Erythroblast (primary cell): ENCODE measurements around the gene MROH2A.

Experiments used
- DNase-seq, 2 experiments: peaks; one replicate each; lab custom pipeline; 2025; lab: John Stamatoyannopoulos, UW
- GATA1 ChIP-seq: IDR thresholded peaks from 2 replicates; pipeline ENCODE4 v1.6.1; 2011; ENCODE audit warnings: low read depth, mild to moderate bottlenecking, control low read depth, low read length, moderate library complexity
- POLR2A ChIP-seq: IDR thresholded peaks from 2 replicates; pipeline ENCODE4 v1.6.1; 2011; ENCODE audit warnings: mild to moderate bottlenecking, low read length

MROH2A gene

DNA sequence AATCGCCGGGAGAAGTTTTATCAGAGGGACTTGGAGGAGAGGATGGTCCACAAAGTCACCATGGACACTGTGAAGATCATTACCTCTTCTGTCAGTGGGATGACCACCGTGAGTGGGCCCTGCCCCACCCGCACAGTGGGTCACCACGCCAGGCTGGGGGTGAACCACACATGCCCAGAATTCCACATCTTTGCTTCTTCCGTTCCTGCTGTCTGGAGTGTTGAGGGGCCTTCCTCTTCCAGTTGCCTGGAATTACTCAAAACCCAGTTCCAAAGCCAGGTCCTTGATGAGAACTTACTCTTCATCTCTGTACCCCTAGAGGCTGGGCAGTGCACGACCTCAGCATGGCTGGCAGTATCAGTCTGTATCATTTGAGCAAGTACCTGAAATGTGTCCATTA lies 22.1 kb downstream of the MROH2A start:
- DNase-seq, result no peak
- TF ChIP-seq POLR2A (no peak), GATA1 (no peak)

DNA sequence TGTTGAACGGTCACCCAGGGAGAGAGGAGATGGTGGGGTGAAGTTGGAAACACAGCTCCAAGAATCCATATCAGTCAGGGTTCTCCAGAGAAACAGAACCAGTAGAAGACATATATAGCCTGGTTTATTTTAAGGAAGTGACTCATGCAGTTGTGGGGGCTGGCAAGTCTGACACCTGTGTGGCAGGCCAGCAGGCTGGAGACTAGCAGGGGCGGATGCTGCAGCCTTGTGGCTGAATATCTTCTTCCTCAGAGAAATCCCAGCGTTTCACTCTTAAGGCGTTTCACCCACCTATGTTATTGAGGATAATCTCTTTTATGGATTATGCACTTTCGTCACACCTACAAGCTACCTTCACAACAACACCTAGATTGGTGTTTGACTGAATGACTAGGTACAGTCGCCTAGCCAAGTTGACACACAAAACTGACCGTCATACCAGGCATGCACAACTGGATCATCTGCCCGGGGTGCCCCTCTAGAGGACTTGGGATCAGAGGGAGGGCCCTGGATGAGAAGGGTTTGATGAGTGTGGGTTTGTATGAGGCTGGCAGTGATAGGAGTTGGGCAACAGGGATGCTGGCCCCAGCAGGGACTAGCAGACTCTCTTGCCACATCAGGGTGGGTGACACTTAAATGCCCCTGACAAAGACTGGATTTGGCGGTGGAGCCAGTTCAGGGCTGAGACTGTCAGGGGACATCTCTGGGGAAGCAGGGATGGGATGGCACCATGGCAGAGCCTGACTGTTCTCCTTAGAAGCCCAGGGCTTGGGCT lies 23.4 kb downstream of the MROH2A start:
- TF ChIP-seq POLR2A, result no peak
- DNase-seq, result no peak

DNA sequence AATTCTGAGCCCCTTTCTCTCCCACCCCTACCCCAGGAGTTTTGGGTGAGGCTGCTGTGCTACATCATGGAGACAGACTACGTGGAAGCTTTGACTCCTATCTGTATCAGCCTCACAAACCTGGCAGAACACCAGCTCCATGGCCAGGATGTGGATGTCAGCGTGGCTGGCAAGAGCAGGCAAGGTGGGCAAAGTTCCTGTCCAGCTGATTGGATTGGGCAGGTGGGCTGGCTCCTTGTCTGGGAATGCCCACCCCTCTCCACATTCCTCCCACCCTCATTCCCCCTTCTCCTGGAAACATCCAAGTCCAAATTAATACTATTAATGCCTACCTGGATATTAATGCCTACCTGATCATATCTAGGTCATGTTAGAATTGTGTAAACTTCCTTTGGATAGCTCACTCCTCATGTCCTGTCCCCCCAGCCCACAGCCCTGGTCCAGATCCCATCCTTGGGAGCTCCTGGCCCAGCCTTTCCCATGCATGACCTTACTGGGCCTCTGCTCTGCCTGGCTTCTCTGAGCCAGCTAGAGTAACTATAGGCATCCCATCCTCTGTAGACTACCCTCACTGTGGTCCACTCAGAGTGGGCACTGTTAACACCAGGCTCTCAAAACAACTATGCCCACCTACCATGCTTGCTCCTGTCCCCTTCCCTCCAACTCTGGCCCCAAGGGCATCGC lies 24.1 kb downstream of the MROH2A start:
- no peak for DNase-seq
- TF ChIP-seq GATA1 (no peak), POLR2A (no peak)

DNA sequence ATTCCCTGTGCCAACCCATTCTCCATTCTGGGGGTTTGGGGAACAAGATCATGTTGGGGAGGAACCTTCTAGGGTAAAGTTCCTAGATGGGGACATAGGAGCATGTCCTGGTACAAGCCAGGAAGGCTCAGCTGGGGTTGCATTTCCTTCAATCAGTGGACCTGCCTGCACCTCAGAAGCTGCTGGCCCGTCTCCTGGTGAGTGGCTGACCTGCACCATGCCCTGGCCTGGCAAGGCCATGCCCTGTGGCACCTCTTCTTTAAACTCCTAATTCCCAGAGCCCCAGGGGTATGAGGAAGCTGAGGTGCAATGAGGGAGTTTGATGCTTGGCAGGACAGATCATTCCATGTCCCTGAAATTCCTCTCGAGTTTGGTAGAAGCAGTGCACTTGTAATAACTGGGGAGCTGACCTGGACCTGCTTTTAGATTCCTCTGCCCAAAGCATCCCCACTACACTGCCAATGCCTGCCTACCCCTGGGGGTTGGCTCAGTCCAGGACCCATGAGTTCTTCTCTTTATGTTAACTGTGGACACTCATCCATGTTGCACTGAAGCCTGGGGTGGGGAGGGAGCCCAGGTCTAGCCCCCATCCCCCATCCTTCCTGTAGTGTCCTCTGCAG lies 25.3 kb downstream of the MROH2A start:
- no peak for TF ChIP-seq GATA1
- no peak for DNase-seq

DNA sequence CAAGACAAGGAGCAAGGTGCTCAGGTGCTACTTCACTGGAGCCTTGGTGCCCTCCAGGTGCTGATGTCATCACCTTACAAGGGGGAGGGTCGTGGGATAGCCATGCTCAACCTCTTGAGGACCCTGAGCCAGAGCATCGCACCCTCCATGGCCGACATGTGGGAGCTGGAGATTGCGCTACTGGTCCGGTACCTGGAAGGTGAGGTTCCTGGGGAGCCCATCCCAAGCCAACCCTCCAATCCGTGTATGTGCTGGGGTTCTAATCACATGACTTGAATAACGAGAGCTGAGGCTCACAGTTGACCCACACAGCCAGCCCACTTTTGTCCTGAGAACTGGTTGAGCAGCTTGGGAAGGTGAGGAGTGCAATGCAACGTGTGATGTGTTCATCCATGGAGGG lies 25.9 kb downstream of the MROH2A start:
- TF ChIP-seq GATA1, result no peak
- no peak for TF ChIP-seq POLR2A
- DNase-seq, result no peak

DNA sequence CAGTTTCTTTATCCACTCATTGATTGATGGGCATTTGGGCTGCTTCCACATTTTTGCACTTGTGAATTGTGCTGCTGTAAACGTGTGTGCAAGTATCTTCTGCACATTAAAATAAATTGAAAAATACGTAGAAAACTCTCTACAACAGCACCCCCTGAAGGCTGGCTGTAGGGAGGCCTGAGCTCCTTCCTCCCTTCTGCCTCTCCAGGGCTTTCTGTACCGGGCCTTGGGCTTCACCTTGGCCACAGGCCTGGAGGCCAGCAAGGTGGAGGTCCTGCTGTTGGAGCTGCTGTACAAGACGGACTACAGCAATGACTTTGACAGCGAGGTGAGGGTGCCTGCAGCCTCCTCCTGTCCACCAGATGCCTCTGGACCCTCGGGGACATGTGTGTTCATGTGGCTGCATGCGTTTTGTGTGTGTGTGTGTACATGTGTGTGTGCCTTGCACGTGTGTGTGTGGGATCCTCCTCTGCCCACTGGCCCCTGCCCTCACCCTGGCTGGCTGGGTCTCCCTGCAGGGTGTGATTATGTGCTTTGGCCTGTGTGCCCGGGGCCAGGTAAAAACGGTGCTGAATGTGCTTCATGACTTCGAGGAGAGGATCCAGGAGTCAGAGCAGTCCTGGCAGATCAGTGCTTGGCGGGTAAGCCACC lies 29.2 kb downstream of the MROH2A start:
- no peak for DNase-seq
- TF ChIP-seq GATA1, result no peak
- no peak for TF ChIP-seq POLR2A

DNA sequence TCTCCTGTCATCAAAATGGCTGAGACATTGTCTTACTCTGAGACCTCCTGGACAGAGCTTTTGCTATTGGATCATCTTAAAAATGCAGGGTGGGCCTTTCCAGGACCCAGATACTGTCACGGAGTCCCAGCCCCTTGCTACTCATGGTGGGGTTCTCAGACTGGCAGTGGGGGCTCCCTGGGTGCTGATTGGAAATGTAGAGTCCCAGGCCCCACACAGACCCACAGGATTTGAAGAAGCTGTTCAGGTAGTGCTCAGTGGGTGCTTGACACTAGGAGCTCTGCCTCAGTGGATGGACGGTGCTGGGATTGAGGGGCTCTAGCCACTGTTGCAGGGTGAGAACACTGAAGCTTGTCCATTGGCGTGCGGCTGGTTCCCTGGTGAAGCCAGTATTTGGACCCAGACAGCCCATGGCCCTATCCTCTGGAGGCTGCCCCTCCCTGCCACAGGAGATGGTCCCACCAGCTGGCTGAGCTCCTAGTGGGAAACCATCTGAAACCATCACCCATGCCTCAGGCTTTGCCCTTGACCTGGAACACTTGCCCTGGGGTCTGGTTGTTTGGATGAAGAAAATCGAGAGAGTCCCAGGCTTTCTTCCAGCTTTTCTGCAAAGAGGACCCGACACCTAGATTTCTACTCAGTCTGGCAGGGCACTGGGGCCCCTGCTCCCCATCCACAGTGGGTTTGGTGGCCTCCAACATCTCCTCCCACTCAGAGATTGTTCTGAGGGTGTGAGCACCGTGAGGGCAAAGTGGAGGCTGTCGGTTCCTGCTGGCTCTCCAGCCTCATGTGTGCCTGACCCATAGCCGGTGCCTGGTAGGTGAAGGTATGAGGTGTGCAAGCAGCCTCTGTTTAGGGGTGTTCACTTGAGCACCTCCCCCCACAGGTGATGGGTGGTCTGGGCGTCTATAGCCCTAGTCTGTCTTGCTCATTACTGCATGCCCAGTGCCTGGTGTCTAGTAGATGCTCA lies 30.1 kb downstream of the MROH2A start:
- DNase-seq, result no peak
- TF ChIP-seq POLR2A (no peak), GATA1 (no peak)

DNA sequence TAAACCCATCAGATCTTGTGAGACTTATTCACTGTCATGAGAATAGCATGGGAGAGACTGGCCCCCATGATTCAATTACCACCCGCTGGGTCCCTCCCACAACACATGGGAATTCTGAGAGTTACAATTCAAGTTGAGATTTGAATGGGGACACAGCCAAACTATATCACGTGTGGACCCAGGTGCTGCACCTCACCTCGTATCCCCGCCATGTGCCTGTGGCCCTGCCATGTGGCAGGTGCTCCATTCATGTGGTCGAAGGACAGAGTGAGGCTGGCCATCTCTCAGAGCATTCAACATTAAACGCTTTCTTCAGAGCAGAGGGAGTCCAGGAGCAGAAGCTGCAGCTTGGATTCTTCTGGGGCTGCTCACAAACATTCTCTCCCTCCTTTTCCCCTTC lies 32.3 kb downstream of the MROH2A start:
- DNase-seq, result no peak
- TF ChIP-seq GATA1, result no peak
- TF ChIP-seq POLR2A, result no peak

DNA sequence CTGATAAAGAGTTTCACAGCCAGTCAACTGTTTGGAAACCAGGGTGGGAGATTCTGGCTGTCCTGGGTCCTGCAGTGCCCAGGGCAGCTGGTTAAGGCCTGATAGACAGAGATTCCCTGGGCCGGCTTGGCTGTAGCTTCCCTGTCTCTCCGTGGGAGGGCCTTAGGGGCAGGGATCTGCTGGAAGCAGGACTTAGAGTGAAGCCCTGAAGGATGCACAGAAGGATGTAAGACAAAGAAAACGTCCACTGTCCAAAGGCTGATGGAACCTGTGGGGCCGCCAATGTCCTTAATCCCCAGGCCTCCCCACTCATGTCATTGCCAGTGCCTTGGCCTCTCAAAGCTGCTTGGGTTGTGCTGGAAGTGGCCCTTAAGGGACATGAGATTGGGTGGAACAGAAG lies 33.0 kb downstream of the MROH2A start:
- TF ChIP-seq POLR2A, result no peak
- no peak for DNase-seq

DNA sequence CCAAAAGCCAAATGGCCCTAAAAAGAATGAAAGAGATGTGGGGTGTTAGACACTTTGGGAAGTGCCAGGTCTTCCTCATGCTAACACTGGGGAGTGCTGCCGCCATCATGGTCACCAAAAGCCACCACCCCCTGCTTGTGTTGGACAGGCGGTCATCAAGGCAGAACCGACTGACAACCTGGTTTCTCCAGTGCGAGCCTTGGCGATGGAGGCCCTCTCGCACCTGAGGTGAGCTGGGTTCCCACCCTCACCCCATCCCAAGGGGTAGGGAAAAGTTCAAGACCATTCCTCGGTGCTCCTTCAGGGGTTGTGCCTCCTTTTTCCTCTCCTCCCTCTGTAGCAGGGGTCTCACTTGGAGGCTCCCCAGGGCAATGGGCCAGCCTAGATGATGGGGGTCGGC lies 33.6 kb downstream of the MROH2A start:
- DNase-seq, result no peak
- TF ChIP-seq POLR2A, result no peak
- no peak for TF ChIP-seq GATA1

DNA sequence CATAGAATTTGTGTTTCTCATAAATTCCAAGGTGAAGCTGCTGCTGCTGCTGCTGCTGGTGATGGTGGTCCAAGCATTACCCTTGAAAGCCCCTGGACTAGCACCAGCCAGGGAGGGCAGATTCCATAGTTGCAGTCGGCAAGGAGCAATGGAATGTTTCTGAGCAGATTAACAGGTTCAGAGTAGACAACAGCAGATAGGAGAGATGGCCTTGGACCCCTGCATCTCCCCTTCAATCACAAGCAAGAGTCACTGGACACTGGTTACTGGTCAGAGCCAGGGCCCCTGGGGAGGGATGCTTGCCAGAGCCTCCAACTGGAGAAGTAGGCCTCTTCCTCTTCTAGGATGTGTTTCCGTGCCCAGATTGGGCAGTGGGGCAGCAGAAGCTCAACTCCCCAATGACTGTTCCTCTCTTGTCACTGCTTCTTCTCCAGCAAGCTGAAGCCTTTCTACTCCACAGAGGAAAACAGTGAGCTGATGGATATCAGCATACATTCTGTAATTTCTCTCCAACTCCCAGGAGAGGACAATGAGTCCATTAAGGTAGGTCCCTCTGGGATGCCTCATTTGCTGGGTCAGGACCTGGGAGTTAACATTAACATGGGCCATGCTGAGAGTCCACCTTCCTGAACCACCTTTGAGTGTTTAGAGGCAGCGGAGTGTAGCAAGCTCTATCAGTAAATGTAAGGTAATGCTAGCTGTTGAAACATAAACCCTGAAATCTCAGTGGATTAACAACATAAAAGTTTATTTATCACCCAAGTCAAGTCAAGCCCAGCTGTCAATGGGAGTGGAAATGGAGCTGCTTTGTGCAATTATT lies 35.3 kb downstream of the MROH2A start:
- no peak for TF ChIP-seq POLR2A
- no peak for TF ChIP-seq GATA1
- DNase-seq, result no peak

DNA sequence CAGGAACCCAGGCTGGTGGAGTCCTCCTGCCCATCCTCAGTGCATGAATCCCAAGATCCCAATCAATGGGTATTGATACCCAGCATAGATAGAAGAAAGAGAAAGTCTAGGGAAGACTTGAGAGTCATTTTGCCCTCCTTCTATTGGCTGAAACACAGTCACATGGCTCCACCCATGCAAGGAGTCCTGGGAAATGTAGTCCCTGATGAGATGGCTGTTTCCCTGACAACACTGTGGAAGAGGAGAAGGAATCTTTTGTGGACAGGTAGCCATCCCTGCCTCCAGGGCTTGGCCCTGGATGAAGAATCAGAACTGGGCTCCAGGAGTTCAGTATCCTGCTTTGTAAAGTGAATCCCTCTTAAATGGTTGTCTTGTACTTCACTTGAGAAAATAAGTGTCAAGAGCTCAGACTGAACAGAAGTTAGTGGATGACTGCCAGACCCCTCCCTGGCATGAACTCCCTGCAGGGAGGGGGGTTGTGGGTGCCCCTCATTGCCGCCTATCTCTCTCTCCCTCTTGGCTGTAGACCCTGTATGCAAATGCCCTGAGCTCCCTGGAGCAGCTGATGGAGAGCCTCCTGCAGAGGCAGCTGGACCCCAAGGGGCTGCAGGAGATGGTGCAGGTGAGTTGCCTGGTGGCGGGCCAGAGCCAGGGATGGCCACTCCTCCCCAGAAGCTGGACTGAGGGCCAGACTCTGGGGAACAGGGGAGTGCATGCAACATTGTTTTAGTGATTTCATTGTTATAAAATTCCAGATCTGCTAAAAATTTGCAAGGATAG lies 36.1 kb downstream of the MROH2A start:
- no peak for TF ChIP-seq GATA1
- TF ChIP-seq POLR2A, result no peak
- DNase-seq, result no peak

DNA sequence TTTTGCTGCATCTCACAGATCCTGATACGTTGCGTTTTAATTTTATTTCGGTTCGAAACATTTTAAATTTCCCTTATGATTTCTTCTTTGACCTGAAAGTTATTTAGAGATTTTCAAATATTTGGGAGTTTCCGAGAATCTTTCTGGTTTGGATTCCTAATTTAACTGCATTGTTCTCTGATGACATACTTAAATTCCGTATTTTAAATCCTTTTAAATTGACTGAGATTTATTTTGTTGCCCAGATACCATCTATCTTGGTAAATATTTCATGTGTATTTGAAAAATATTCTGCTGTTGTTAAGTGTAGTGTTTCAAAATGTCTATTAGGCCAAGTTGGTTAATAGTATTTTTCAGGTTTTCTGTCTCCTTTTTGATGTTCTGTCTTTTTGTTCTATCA lies 37.7 kb downstream of the MROH2A start:
- no peak for TF ChIP-seq GATA1
- TF ChIP-seq POLR2A, result no peak
- no peak for DNase-seq
